Measurements from ENCODE around the gene FAM83F. TPM values are rescaled to one million over a fixed set of nuclear protein-coding genes. Genes with fewer than 3 reads are reported as not detected.
A peak's percentile ranks its signal among the peaks of the same experiment; 100 is the strongest.

FAM83F gene
- total RNA-seq, 1 donor from 2014 or later = 0.13 TPM

DNA sequence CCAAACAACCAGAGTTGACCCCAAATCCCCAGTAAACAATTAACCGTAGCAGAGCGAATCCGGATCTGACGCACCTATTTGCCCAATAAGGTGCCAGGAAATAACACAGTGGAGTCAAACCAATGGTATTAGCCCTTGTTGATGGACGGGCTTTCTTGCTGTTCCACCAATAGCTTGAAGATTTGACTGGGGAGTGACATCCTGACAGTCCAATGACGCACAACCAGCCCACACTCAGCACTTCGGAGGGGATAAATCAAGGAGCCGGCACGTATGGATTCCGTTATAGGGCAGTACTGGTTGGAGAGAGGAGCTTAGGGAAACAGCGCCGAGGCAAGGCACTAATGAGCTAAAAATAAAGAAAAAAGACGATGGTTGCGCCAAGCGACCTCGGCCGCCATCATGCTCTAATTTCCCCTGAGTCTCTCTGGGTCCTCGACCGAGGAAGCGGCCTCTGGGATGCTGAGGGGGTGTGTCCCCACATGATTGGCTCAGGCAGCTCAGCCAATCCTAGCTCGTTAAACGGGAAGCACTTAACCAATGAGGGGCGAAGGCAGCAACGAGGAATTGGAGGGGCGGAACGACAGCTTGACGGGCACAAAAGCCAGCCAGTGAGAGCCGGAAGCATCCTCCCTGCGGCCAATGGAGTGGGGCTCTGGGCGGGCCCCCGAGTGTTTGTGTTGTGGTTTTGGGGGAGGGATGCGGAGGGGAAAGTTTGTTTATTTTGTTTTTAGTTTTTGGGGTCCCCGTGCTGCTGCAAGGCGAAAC is 49.5 kb downstream of the FAM83F start:
- DNase-seq (peak; percentile 94), ATAC-seq (ENCODE audit: low read depth) (peak; percentile 85)
- TF ChIP-seq CTCF (IDR thresholded peaks at IDR 0.05) = no peak
- Mint-ChIP-seq H3K4me1 (peaks cover 48% of the 10 kb centered on the region), H3K4me3 (peak overlapping the region; percentile 90), H3K36me3 (ENCODE audit: low read depth) (peaks cover 13% of the 10 kb centered on the region), H3K27ac (peak overlapping the region; percentile 99), H3K27me3 (peaks cover 12% of the 10 kb centered on the region), H3K9me3 (no peaks in the 10 kb centered on the region)
- intact Hi-C loops (cut with micrococcal nuclease) = loop anchor here (1.0 to 10.0 kb wide), 10 partner anchors 133 to 1339 kb away; partner anchors contain the start of genes ADSL, CBX7, GTPBP1 and JOSD1
- ChIA-PET POLR2A (interaction anchor here (0.5 to 4.5 kb wide), 80 partner anchors 10 to 1339 kb away, joined by 3 to 114 read pairs (median 4); partner anchors contain the start of genes ADSL, APOBEC3B, ATF4 and GTPBP1), CTCF (interaction anchor here (0.8 to 2.4 kb wide), 5 partner anchors 20 to 524 kb away, joined by 3 to 9 read pairs (median 4); partner anchors contain the start of gene ATF4)

- Mint-ChIP-seq H3K9me3 (no peaks in the 10 kb centered on the region), H3K4me3 (peak overlapping the region; percentile 90), H3K36me3 (ENCODE audit: low read depth) (peaks cover 13% of the 10 kb centered on the region), H3K27me3 (peaks cover 5% of the 10 kb centered on the region), H3K4me1 (peaks cover 55% of the 10 kb centered on the region), H3K27ac (peak overlapping the region; percentile 99)
- ATAC-seq (ENCODE audit: low read depth) (peak; percentile 16), DNase-seq (peak; percentile 80)
- ChIA-PET POLR2A (interaction anchor here (0.5 to 4.5 kb wide), 63 partner anchors 9 to 1340 kb away, joined by 3 to 114 read pairs (median 5); partner anchors contain the start of genes ADSL, APOBEC3B, ATF4 and GTPBP1), CTCF (interaction anchor here (0.8 to 2.4 kb wide), 3 partner anchors 20 to 510 kb away, joined by 3 to 9 read pairs (median 9); no protein-coding TSS in a partner anchor)
- TF ChIP-seq CTCF (IDR thresholded peaks at IDR 0.05) = no peak
- intact Hi-C loops (cut with micrococcal nuclease) = loop anchor here (1.0 to 10.0 kb wide), 10 partner anchors 132 to 1340 kb away; partner anchors contain the start of genes ADSL, CBX7, GTPBP1 and JOSD1
Observed at GRCh38 chr22:40044870-40045834, 50.4 kb downstream of the FAM83F start.

DNA sequence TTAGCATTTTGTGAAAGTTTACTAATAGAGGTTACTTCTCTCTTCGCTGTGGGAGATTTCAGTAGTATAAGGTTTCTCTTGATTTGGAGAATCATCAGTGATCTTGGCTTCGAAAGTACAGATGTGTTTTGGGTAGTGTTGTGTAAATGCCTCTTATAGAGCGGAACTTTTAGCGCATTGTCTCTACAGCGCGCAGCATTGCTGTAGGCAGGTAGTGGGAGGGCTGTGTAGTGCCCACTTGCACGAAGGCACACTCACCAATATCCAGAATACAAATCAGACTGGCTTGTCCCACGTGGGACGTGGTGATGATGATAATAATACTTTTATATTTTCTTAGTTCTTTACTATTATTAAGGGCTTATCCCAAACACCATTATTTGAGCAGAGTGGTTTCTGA is 51.4 kb downstream of the FAM83F start:
- DNase-seq (no peak), ATAC-seq (ENCODE audit: low read depth) (no peak)
- no peak for TF ChIP-seq CTCF (IDR thresholded peaks at IDR 0.05)
- Mint-ChIP-seq H3K4me3 (peak overlapping the region; percentile 85), H3K4me1 (peaks cover 65% of the 10 kb centered on the region), H3K9me3 (no peaks in the 10 kb centered on the region), H3K27me3 (peaks cover 4% of the 10 kb centered on the region), H3K36me3 (ENCODE audit: low read depth) (peaks cover 13% of the 10 kb centered on the region), H3K27ac (peak overlapping the region; percentile 78)
- POLR2A ChIA-PET = interaction anchor here (0.5 to 4.5 kb wide), 13 partner anchors 8 to 1478 kb away, joined by 3 to 114 read pairs (median 7); partner anchors contain the start of genes ADSL, SGSM3, TEF and TNRC6B
- CTCF ChIA-PET = no interaction called here
- intact Hi-C loops (cut with micrococcal nuclease) = loop anchor here (10.0 kb wide), 3 partner anchors 229 to 1341 kb away; partner anchors contain the start of genes GTPBP1, JOSD1 and MRTFA

- ChIA-PET CTCF (interaction anchor here (0.5 to 0.9 kb wide), 2 partner anchors 23 to 297 kb away, joined by 3 read pairs; no protein-coding TSS in a partner anchor), POLR2A (interaction anchor here (1.1 to 2.0 kb wide), 3 partner anchors 127 to 530 kb away, joined by 3 to 10 read pairs (median 5); partner anchors contain the start of gene TNRC6B)
- H3K36me3 Mint-ChIP-seq (ENCODE audit: low read depth) = peaks cover 5% of the 10 kb centered on the region
- TF ChIP-seq CTCF (IDR thresholded peaks at IDR 0.05) = no peak
- ATAC-seq (ENCODE audit: low read depth) (peak; percentile 86), DNase-seq (peak; percentile 28)
- peak overlapping the region; percentile 79 for H3K4me3 Mint-ChIP-seq
- H3K27me3 Mint-ChIP-seq = no peaks in the 10 kb centered on the region
- H3K4me1 Mint-ChIP-seq = peaks cover 87% of the 10 kb centered on the region
- no peaks in the 10 kb centered on the region for H3K9me3 Mint-ChIP-seq
- H3K27ac Mint-ChIP-seq = peak overlapping the region; percentile 98
- intact Hi-C loops (cut with micrococcal nuclease) = loop anchor here (1.0 to 10.0 kb wide), 4 partner anchors 57 to 717 kb away; no protein-coding TSS in a partner anchor
Observed at GRCh38 chr22:40050258-40050657, 55.5 kb downstream of the FAM83F start.
